DND-41 (cell line): Measurements from ENCODE around the gene AVPI1.
"Not testable (repeated sequence)": the region's sequence is repeated elsewhere in the genome, so short reads cannot be mapped to it uniquely, and the experiment has no call there.

Source experiments
- ATAC-seq: fragments of 200-7000 bp; cut with Tn5 transposase; 3 replicates; pipeline ENCODE4 v1.9.1; 2021; ENCODE audit warnings: low read depth; ENCODE audit not compliant: insufficient read depth
- DNase-seq: peaks from one replicate; pipeline ENCODE4 v3.0.0-alpha.2; 2020
- H2AFZ ChIP-seq: 2 replicates; pipeline ENCODE4 v1.6.0; 2012; ENCODE audit warnings: low read depth, low read length
- H3K27ac ChIP-seq: 2 replicates; pipeline ENCODE4 v1.5.1; 2012; ENCODE audit warnings: low read length, inconsistent platforms
- H3K27me3 ChIP-seq: fragments of 200-600 bp; sonication (generic); 2 replicates; pipeline ENCODE4 v1.6.0; 2012; ENCODE audit warnings: low read length, mild to moderate bottlenecking, inconsistent platforms; ENCODE audit not compliant: insufficient read depth, poor library complexity
- H3K36me3 ChIP-seq: 2 replicates; pipeline ENCODE4 v1.5.1; 2012; ENCODE audit warnings: low read length, inconsistent platforms; ENCODE audit not compliant: insufficient read depth
- H3K4me1 ChIP-seq: 2 replicates; pipeline ENCODE4 v1.5.1; 2012; ENCODE audit warnings: mild to moderate bottlenecking, low read length; ENCODE audit not compliant: insufficient read depth
- H3K4me2 ChIP-seq: 2 replicates; pipeline ENCODE4 v1.6.0; 2012; ENCODE audit warnings: mild to moderate bottlenecking, moderate library complexity, low read length, inconsistent platforms; ENCODE audit not compliant: insufficient read depth
- H3K4me3 ChIP-seq, 2 experiments: fragments of 200-600 bp in 1 of 2; shearing (Covaris generic) in 1 of 2; 2 replicates each; pipeline ENCODE4 v1.5.1; 2012 to 2016; ENCODE audit warnings: inconsistent platforms in 2 of 2, low read length in 2 of 2, mild to moderate bottlenecking in 2 of 2, low read depth in 1 of 2, moderate library complexity in 1 of 2
- H3K79me2 ChIP-seq: 2 replicates; pipeline ENCODE4 v1.6.0; 2012; ENCODE audit warnings: low read length, inconsistent platforms; ENCODE audit not compliant: insufficient read depth
- H3K9ac ChIP-seq: 2 replicates; pipeline ENCODE4 v1.6.0; 2012; ENCODE audit warnings: low read depth, mild to moderate bottlenecking, inconsistent platforms, low read length, moderate library complexity
- H3K9me3 ChIP-seq: 2 replicates; pipeline ENCODE4 v1.5.1; 2012; ENCODE audit warnings: low read length, moderate library complexity, mild to moderate bottlenecking, inconsistent platforms; ENCODE audit not compliant: insufficient read depth, severe bottlenecking
- H4K20me1 ChIP-seq: 2 replicates; pipeline ENCODE4 v1.6.0; 2012; ENCODE audit warnings: low read length; ENCODE audit not compliant: insufficient read depth
- EZH2 ChIP-seq: IDR thresholded peaks from 3 replicates; pipeline ENCODE4 v1.6.1; 2012; ENCODE audit warnings: borderline replicate concordance, low read depth, mild to moderate bottlenecking, moderate library complexity, low read length, inconsistent platforms; ENCODE audit not compliant: severe bottlenecking
- TF ChIP-seq, protein P1 (sequence below): IDR thresholded peaks from 2 replicates; pipeline ENCODE4 v1.5.1; 2012; ENCODE audit warnings: borderline replicate concordance, low read length, moderate library complexity, mild to moderate bottlenecking; ENCODE audit not compliant: poor library complexity, severe bottlenecking; ENCODE audit errors: extremely low read depth

AVPI1 gene

GRCh38 chr10:97643441-97643985 is 43.5 kb downstream of the AVPI1 start:
- Histone ChIP-seq H3K9me3 (no peaks in the 10 kb centered on the region), H3K9ac (no peak overlapping the region), H3K27ac (no peak overlapping the region), H4K20me1 (peaks cover 8% of the 10 kb centered on the region; the same call in 1 of the 2 replicates), H3K4me2 (0 out of 2 replicates have a peak overlapping the region, but pooled peaks have one; percentile 28), H3K79me2 (peaks cover 53% of the 10 kb centered on the region), H2AFZ (no peak overlapping the region), H3K4me1 (peaks cover 28% of the 10 kb centered on the region), H3K27me3 (no peaks in the 10 kb centered on the region), H3K4me3 (no peak overlapping the region), H3K36me3 (peaks cover 37% of the 10 kb centered on the region)
- ATAC-seq: no peak
- TF ChIP-seq, protein P1, sequence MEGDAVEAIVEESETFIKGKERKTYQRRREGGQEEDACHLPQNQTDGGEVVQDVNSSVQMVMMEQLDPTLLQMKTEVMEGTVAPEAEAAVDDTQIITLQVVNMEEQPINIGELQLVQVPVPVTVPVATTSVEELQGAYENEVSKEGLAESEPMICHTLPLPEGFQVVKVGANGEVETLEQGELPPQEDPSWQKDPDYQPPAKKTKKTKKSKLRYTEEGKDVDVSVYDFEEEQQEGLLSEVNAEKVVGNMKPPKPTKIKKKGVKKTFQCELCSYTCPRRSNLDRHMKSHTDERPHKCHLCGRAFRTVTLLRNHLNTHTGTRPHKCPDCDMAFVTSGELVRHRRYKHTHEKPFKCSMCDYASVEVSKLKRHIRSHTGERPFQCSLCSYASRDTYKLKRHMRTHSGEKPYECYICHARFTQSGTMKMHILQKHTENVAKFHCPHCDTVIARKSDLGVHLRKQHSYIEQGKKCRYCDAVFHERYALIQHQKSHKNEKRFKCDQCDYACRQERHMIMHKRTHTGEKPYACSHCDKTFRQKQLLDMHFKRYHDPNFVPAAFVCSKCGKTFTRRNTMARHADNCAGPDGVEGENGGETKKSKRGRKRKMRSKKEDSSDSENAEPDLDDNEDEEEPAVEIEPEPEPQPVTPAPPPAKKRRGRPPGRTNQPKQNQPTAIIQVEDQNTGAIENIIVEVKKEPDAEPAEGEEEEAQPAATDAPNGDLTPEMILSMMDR: no peak
- TF ChIP-seq EZH2: no peak
- no peak for DNase-seq

DNA sequence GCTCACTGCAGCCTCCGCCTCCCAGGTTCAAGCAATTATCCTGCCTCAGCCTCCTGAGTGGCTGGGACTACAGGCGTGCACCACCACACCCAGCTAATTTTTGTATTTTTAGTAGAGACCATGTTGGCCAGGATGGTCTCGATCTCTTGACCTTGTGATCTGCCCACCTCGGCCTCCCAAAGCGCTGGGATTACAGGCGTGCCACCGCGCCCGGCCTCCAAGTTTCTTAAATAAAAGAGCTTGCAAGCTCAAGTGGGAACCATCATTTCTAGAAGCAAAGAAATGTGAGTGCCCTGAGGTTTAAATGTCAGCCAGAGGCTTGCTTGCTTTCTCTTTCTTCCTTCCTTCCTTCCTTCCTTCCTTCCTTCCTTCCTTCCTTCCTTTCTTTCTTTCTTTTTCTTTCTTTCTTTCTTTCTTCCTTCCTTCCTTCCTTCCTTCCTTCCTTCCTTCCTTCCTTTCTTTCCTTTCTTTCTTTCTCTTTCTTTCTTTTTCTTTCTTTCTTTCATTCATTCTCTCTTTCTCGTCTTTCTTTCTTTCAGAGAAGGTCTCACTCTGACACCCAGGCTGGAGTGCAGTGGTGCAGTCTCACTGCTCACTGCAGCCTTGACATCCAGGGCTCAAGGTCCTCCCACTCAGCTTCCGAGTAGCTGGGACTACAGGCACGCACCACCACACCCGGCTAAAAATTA is 44.4 kb downstream of the AVPI1 start:
- not testable (repeated sequence) for H3K27ac ChIP-seq, H3K9me3 ChIP-seq, DNase-seq, H2AFZ ChIP-seq, H3K27me3 ChIP-seq, H3K9ac ChIP-seq, ATAC-seq, H4K20me1 ChIP-seq
- H3K36me3 ChIP-seq: peaks cover 30% of the 10 kb centered on the region
- peaks cover 25% of the 10 kb centered on the region for H3K4me1 ChIP-seq
- H3K79me2 ChIP-seq: peaks cover 47% of the 10 kb centered on the region
- H3K4me2 ChIP-seq: peak overlapping the region; percentile 28; the same call in 1 of the 2 replicates
- peak overlapping the region in 1 of 2 experiments; percentile 1; a peak in 1 of 4 replicates for H3K4me3 ChIP-seq

GRCh38 chr10:97640868-97641811 is 45.9 kb downstream of the AVPI1 start:
- Histone ChIP-seq H4K20me1 (peaks cover 5% of the 10 kb centered on the region; the same call in 1 of the 2 replicates), H3K36me3 (peaks cover 25% of the 10 kb centered on the region), H2AFZ (peak overlapping the region; percentile 82), H3K4me2 (peak overlapping the region; percentile 85), H3K9me3 (no peaks in the 10 kb centered on the region), H3K4me1 (peaks cover 25% of the 10 kb centered on the region), H3K27ac (peak overlapping the region; percentile 59), H3K4me3 (peak overlapping the region; percentile 68 to 76), H3K27me3 (no peaks in the 10 kb centered on the region), H3K79me2 (peaks cover 41% of the 10 kb centered on the region), H3K9ac (peak overlapping the region; percentile 78)
- TF ChIP-seq, protein P1: no peak
- no peak for TF ChIP-seq EZH2
- DNase-seq (peak; percentile 36), ATAC-seq (no peak; the same call in 2 of the 3 replicates)
